HG02610 (cell line): ENCODE results near the gene TIMM29.

Experiments used
- ATAC-seq: cut with Tn5 transposase; IDR thresholded peaks from one replicate; pipeline ENCODE4 v1.9.1; 2021; ENCODE audit warnings: mild to moderate bottlenecking, moderate library complexity; ENCODE audit not compliant: unreplicated experiment

TIMM29 gene

GRCh38 chr19:10911579-10912363 is 16.8 kb upstream of the TIMM29 start:
- ATAC-seq, result no peak

GRCh38 chr19:10912619-10913018 is 16.0 kb upstream of the TIMM29 start:
- ATAC-seq, result no peak

DNA sequence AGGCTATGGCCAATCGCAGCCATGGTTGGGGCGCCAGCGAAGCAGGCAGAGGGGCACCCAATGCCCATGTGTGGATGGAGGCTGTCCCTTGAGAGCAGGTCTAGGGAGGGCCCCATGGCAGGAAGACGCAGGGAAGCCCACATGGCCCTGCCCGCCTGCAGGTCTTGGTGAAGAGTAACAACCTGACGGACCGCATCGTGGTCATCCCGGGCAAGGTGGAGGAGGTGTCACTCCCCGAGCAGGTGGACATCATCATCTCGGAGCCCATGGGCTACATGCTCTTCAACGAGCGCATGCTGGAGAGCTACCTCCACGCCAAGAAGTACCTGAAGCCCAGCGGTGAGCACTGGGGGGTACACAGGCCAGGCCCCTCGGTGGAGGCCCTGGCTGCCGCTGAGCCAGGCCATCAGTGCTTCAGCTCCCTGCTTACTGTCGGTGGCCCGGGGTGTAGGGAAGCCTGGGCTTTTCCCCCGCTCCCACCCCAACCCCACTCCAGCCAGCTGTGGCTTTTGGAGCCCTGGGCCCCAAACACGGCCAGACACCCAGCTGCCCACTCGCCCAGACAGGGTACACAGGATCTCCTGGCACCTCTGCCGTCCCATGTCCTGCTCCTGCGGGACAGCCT is 14.8 kb upstream of the TIMM29 start:
- ATAC-seq, result no peak

DNA sequence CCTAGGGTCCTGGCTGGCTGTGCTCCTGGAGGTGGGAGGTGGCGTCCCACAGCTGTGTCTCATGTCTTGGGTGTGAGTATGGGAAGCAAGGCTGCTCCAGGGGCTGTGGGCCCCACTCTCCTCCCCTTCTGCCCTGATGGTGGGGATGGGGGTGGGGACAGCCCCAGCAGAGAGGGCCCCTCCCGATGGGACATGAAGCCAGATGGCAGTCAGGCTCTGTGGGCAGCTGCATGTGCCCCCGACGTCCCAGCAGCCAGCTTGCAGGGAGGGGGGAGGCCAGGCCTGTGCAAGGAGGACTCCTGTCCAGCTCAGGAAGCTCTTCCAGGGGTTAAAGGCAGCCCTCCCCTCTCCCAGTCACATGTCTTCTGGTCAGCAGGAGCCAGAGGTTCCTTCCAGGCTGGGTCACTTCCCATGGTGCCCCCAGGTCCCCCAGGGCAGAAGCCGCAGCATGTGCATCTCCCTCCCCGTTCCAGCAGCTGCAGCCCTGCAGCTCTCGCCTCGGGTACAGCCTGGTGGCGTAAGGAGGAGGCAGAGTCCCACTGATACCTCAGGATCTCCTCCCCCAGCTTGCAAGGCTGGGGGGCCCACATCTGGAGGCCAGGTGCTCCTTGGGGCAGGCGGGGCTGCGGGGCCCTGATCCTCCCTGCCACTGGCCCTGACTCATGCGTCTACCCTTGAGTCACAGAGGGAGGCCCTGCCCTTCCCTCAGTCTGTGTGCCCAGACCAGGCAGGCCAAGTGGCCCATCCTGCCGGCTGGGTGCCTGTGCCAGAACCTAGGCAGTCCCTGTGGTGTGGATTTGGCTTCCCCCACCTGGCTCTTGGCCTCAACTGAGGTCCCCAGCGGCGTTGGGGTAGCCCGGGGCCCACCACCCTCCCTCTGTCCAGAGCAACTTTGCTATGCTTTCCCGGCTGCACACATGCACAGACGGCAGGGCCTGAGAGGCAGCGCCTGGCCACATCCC is 13.2 kb upstream of the TIMM29 start:
- ATAC-seq, result no peak

DNA sequence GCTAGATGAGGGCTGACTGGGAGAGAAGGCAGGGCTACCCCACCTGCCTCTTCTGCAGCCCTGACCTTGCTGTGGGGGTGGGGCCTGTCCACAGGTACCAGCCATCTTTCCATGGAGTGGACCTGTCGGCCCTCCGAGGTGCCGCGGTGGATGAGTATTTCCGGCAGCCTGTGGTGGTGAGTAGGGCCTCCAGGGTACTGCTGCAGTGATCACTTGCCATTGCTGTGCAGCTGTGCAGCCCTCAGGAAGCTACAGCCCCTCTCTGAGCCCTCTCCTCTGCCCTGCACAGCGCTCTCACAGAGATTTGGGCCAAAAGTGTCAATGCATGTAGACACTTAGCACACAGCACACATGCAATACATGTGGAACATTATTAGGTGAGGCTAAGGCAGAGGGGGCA is 12.0 kb upstream of the TIMM29 start:
- ATAC-seq, result no peak

DNA sequence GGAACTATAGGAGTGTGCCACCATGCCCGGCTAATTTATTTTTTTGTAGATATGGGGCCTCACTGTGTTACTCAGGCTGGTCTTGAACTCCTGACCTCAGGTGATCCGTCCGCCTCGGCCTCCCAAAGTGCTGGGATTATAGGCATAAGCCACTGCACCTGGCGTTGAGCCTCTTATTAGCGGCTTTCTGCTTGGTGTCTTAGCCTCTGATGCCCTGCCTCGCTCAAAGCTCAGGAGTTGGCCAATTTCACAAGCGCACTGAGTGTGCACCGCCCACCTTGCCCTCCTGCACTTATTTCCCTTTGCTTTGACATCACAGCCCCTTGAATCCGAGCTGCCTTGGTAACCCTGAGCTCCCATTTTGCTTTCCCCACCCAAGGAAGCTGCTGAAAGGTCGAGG is 10.3 kb upstream of the TIMM29 start:
- no peak for ATAC-seq

GRCh38 chr19:10919352-10920287 is 9.0 kb upstream of the TIMM29 start:
- no peak for ATAC-seq

DNA sequence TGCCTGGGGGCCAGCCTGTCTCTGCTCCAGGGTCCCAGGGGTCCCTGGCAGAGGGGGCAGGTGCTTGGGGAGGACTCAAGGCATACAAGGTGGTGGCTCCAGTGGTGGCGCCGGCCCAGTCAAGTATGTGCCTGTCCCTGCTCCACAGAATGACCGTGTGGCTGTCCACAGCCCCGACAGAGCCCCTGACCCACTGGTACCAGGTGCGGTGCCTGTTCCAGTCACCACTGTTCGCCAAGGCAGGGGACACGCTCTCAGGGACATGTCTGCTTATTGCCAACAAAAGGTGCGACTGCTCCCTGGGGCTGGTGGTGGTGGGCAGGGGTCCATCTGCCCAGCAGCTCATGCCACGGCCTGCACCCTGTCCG is 8.3 kb upstream of the TIMM29 start:
- no peak for ATAC-seq

- ATAC-seq, result no peak
These were observed 7.8 kb upstream of the TIMM29 start for GRCh38 chr19:10920781-10921180.

- ATAC-seq, result no peak
These were observed 7.3 kb upstream of the TIMM29 start for GRCh38 chr19:10921199-10921909.

DNA sequence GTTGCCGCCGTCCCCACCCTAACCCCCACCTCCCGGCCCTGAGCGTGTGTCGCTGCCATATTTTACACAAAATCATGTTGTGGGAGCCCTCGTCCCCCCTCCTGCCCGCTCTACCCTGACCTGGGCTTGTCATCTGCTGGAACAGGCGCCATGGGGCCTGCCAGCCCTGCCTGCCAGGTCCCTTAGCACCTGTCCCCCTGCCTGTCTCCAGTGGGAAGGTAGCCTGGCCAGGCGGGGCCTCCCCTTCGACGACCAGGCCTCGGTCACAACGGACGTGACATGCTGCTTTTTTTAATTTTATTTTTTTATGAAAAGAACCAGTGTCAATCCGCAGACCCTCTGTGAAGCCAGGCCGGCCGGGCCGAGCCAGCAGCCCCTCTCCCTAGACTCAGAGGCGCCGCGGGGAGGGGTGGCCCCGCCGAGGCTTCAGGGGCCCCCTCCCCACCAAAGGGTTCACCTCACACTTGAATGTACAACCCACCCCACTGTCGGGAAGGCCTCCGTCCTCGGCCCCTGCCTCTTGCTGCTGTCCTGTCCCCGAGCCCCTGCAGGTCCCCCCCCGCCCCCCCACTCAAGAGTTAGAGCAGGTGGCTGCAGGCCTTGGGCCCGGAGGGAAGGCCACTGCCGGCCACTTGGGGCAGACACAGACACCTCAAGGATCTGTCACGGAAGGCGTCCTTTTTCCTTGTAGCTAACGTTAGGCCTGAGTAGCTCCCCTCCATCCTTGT is 6.5 kb upstream of the TIMM29 start:
- ATAC-seq, result no peak

GRCh38 chr19:10922638-10923014 is 6.0 kb upstream of the TIMM29 start:
- no peak for ATAC-seq

GRCh38 chr19:10923260-10924112 is 5.1 kb upstream of the TIMM29 start:
- ATAC-seq, result no peak

GRCh38 chr19:10924597-10924996 is 4.0 kb upstream of the TIMM29 start:
- no peak for ATAC-seq

DNA sequence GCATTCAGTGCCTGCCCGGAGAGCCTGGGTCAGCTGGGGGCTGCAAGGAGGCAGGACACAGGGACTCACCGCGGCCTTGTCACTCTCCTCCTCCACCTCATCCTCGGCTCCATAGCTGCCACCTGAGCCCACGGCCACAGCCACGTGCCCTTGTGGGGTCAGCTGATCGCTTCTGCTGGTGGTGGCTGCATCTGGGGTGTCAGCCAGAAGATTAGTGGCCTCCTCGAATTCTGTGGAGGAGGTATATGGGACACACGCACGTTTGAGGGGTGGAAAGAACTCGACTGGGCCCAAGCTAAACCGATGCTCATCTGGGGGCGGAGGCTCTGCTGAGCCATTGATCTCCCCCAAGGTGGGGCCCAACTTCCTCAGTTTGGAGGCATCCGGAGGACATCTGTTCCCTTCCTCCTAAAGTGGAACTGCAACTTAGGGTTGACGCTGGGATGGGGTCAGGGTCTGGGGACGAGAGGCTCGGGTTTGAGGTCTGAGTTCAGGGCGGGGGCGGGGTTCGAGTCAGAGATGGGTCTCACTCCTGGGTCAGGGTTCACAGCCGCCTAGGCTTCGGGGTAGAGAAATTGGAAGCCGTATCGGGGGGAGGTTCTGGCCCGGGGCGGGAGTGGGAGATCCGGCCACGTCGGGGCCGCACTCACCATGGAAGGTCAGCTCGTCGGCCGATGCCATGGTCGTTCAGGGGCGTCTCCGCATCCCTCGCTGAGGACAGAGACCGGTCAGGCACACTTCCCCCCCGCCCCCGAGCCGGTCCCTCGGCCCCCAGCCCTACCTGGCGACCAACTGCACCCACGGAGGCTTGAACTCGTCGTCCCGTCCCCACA is 665 bp upstream of the TIMM29 start:
- no peak for ATAC-seq

GRCh38 chr19:10929402-10929794 is 787 bp downstream of the TIMM29 start:
- ATAC-seq, result no peak

GRCh38 chr19:10935371-10936059 is 6.9 kb downstream of the TIMM29 start:
- ATAC-seq, result no peak
